ENCODE measurements around the gene NAV1. TPM values are rescaled to one million over a fixed set of nuclear protein-coding genes. Genes with fewer than 3 reads are reported as not detected.

NAV1 gene
- total and polyA plus RNA-seq, 9 of the 15 experiments (the other 6 are each of a cell fraction or from before 2014, with no cell fraction given), result 0.91 to 16.8 (median 3.2) TPM

DNA sequence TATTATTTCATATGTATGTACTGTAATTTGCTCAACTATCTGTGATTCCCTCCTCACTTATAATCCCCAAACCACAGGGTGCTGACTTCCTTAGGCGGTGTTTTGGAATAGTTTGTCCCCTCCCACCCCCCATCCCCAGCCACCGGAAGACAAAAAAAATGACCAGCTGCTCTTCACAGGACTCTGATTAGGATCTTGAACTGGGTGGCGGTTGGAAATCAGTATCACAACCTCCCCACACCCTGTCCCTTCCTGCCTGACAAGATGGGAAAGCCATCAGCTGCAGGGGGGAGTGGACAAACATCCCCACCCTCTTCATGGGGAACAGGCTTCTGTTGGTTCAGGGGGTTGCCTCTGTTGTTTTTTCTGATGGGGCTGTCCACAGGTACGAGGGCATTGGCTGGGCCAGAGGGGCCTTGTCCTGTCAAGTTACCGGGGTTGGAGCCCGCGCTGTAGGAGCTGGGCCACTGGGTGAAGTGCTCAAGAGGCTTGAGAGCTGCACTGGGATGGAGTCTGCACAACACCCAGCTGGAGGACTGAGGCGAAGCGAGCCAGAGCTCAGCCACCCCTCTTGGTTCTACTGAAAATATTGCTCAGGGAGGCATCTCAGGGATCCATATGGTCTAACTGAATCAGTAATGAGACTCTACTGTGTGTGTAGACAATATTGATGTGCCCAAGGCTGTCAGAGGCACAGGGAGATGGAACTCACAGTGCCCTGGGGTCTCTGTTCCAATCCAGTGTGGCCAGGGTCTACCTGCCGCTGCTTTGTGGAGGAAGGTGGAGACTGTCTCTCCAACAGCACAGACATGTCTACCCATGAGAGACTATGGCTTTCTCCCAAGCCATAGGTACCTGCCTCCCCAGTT is 28.2 kb downstream of the NAV1 start (continued):
- TF ChIP-seq SIN3B (IDR thresholded peaks at IDR 0.05; ENCODE audit: low read depth) (no peak), SNIP1 (IDR thresholded peaks at IDR 0.05; ENCODE audit: low read depth) (no peak), ZNF12 (CRISPR knock-in tag; IDR thresholded peaks at IDR 0.05) (0 out of 2 replicates have a peak, but pooled peaks have one; percentile 57), CBX2 (IDR thresholded peaks at IDR 0.05; ENCODE audit: insufficient read depth, low read length, poor library complexity, severe bottlenecking) (no peak), ZZZ3 (IDR thresholded peaks at IDR 0.05) (no peak), ZNF146 (CRISPR knock-in tag; IDR thresholded peaks at IDR 0.05; ENCODE audit: unreplicated experiment) (peak; percentile 5), ZNF121 (CRISPR knock-in tag; conservative IDR thresholded peaks at IDR 0.05) (no peak), SMARCA4 (IDR thresholded peaks at IDR 0.05) (peak; percentile 91), NR1H2 (CRISPR knock-in tag; IDR thresholded peaks at IDR 0.05) (0 out of 2 replicates have a peak, but pooled peaks have one; percentile 61), JUN (IDR thresholded peaks at IDR 0.05; ENCODE audit: borderline replicate concordance, low read depth, low read length) (0 out of 2 replicates have a peak, but pooled peaks have one; percentile 49), JUN (CRISPR knock-in tag; IDR thresholded peaks at IDR 0.05; ENCODE audit: borderline replicate concordance) (no peak), SOX6 (IDR thresholded peaks at IDR 0.05) (peak; percentile 84), STAT5A (IDR thresholded peaks at IDR 0.05; ENCODE audit: borderline replicate concordance, low read length) (peak; percentile 61; the same call in 1 of the 2 replicates), ZFP1 (CRISPR knock-in tag; IDR thresholded peaks at IDR 0.05) (no peak), THRAP3 (IDR thresholded peaks at IDR 0.05; ENCODE audit: borderline replicate concordance) (no peak), ZNF717 (CRISPR knock-in tag; IDR thresholded peaks at IDR 0.05) (no peak), ZNF766 (CRISPR knock-in tag; conservative IDR thresholded peaks at IDR 0.05) (peak; percentile 94; the same call in 1 of the 2 replicates), POLR2G (IDR thresholded peaks at IDR 0.05; ENCODE audit: low read depth, low read length) (peak; percentile 66)
- TF ChIP-seq, protein P1, sequence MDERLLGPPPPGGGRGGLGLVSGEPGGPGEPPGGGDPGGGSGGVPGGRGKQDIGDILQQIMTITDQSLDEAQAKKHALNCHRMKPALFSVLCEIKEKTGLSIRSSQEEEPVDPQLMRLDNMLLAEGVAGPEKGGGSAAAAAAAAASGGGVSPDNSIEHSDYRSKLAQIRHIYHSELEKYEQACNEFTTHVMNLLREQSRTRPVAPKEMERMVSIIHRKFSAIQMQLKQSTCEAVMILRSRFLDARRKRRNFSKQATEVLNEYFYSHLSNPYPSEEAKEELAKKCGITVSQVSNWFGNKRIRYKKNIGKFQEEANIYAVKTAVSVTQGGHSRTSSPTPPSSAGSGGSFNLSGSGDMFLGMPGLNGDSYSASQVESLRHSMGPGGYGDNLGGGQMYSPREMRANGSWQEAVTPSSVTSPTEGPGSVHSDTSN (CRISPR knock-in tag; IDR thresholded peaks at IDR 0.05; ENCODE audit: low read depth), result no peak
- TF ChIP-seq, protein P1 (tag; conservative IDR thresholded peaks at IDR 0.05; ENCODE audit: low read depth), result peak; percentile 57
- TF ChIP-seq, protein P2, sequence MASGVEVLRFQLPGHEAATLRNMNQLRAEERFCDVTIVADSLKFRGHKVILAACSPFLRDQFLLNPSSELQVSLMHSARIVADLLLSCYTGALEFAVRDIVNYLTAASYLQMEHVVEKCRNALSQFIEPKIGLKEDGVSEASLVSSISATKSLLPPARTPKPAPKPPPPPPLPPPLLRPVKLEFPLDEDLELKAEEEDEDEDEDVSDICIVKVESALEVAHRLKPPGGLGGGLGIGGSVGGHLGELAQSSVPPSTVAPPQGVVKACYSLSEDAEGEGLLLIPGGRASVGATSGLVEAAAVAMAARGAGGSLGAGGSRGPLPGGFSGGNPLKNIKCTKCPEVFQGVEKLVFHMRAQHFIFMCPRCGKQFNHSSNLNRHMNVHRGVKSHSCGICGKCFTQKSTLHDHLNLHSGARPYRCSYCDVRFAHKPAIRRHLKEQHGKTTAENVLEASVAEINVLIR (CRISPR knock-in tag; IDR thresholded peaks at IDR 0.05), result peak; percentile 52; the same call in 1 of the 2 replicates
- TF ChIP-seq, protein P3, sequence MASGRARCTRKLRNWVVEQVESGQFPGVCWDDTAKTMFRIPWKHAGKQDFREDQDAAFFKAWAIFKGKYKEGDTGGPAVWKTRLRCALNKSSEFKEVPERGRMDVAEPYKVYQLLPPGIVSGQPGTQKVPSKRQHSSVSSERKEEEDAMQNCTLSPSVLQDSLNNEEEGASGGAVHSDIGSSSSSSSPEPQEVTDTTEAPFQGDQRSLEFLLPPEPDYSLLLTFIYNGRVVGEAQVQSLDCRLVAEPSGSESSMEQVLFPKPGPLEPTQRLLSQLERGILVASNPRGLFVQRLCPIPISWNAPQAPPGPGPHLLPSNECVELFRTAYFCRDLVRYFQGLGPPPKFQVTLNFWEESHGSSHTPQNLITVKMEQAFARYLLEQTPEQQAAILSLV (tag; IDR thresholded peaks at IDR 0.05), result peak; percentile 5; the same call in 1 of the 2 replicates

All from K562 (cell line).